Lung microvascular endothelial cell (primary cell): ENCODE measurements around the gene CDHR4. TPM values are rescaled to one million over a fixed set of nuclear protein-coding genes. Genes with fewer than 3 reads are reported as not detected.

Source experiments
- DNase-seq, 2 donors: peaks; one replicate each; pipeline versions ENCODE4 v3.0.0 to v3.0.0-alpha.2; 2010; ENCODE audit warnings: low read depth in 2 of 2
- total RNA-seq: library from RNA; depleted of rRNA; stranded (reverse); fragments of >200 nt; gene quantifications from 2 replicates; pipeline ENCODE4 v1.2.1, GENCODE V29; 2014

The CDHR4 gene
- total RNA-seq, 1 donor from 2014 or later: not detected

- DNase-seq: peak; percentile 51 to 86
Observed at GRCh38 chr3:49745986-49746385, 53.7 kb downstream of the CDHR4 start.

Other genes with a start within 250 kb of the CDHR4 start
- under 0.01 TPM in 2 replicates for gene BSN, start 245.4 kb downstream of the CDHR4 start, total RNA-seq
- 88.3 and 92.1 TPM in 2 replicates for gene APEH, start 125.5 kb downstream of the CDHR4 start, total RNA-seq
- gene MST1, start 110.4 kb downstream of the CDHR4 start, total RNA-seq: 1.5 and 2.2 TPM in 2 replicates
- gene RNF123, start 110.3 kb downstream of the CDHR4 start, total RNA-seq: 14.8 and 23.2 TPM in 2 replicates
- under 0.01 and 0.40 TPM in 2 replicates for gene AMIGO3, start 80.2 kb downstream of the CDHR4 start, total RNA-seq
- gene GMPPB, start 75.9 kb downstream of the CDHR4 start, total RNA-seq: 12.9 and 19.4 TPM in 2 replicates
- gene IP6K1, start 13.3 kb downstream of the CDHR4 start, total RNA-seq: 37.3 and 47.4 TPM in 2 replicates
- gene INKA1, start 3.4 kb upstream of the CDHR4 start, total RNA-seq: 12.3 and 17.2 TPM in 2 replicates
- gene UBA7, start 14.1 kb upstream of the CDHR4 start, total RNA-seq: 23.3 and 23.4 TPM in 2 replicates
- 1.2 and 2.4 TPM in 2 replicates for gene TRAIP, start 56.7 kb upstream of the CDHR4 start, total RNA-seq
- gene CAMKV, start 70.0 kb upstream of the CDHR4 start, total RNA-seq: under 0.01 TPM in 2 replicates
- under 0.01 and 0.22 TPM in 2 replicates for gene MST1R, start 104.0 kb upstream of the CDHR4 start, total RNA-seq
- 5.7 and 7.9 TPM in 2 replicates for gene MON1A, start 129.9 kb upstream of the CDHR4 start, total RNA-seq
- 19.2 and 36.7 TPM in 2 replicates for gene RBM6, start 140.3 kb upstream of the CDHR4 start, total RNA-seq